ENCODE measurements around the gene TBC1D22A.

TBC1D22A gene

DNA sequence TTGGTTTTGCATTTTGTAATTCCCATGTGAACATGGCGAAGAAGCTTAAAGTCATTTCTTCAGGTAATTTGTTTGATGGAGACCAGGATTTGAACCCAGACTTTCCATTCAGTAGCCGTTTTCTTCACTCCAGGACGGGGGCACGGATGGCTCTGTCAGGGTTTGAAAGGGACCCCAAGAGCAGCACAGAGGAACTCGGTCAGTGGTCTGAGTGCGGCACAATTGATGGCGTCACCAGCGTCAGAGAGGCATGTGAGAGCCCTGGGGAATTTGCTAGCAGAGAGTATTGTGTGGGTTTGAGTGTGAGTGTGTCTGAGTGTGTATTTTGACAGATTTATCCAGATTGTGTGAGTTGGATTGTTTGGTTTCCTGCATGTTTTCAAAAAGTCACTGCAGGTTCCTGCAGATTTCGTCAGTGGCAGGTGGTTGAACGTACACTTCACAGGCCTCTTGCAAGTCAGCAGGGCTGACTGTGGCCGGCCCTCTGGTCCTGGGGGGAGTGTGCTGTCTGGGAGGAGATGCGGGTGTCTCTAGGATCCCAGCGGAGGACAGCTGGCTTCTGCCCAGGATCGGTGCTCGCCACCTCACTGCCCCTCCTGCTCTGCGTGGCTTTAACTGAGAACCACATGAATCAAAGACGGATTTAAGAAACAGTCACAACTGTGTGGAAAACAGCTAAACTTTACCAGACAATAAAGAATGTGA, 199.3 kb downstream of the TBC1D22A start:
- Histone ChIP-seq H3K36me3 (no peaks in the 10 kb centered on the region), H3K9me3 (ENCODE audit: severe bottlenecking) (no peaks in the 10 kb centered on the region), H3K4me3 (ENCODE audit: low read depth, low read length) (no peak overlapping the region), H3K27me3 (ENCODE audit: insufficient read depth, low read depth, severe bottlenecking) (no peaks in the 10 kb centered on the region), H3K27ac (no peak overlapping the region)
- TF ChIP-seq, protein P1, sequence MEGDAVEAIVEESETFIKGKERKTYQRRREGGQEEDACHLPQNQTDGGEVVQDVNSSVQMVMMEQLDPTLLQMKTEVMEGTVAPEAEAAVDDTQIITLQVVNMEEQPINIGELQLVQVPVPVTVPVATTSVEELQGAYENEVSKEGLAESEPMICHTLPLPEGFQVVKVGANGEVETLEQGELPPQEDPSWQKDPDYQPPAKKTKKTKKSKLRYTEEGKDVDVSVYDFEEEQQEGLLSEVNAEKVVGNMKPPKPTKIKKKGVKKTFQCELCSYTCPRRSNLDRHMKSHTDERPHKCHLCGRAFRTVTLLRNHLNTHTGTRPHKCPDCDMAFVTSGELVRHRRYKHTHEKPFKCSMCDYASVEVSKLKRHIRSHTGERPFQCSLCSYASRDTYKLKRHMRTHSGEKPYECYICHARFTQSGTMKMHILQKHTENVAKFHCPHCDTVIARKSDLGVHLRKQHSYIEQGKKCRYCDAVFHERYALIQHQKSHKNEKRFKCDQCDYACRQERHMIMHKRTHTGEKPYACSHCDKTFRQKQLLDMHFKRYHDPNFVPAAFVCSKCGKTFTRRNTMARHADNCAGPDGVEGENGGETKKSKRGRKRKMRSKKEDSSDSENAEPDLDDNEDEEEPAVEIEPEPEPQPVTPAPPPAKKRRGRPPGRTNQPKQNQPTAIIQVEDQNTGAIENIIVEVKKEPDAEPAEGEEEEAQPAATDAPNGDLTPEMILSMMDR (IDR thresholded peaks at IDR 0.05; ENCODE audit: low read depth, low read length) = no peak
- DNase-seq = no peak

DNA sequence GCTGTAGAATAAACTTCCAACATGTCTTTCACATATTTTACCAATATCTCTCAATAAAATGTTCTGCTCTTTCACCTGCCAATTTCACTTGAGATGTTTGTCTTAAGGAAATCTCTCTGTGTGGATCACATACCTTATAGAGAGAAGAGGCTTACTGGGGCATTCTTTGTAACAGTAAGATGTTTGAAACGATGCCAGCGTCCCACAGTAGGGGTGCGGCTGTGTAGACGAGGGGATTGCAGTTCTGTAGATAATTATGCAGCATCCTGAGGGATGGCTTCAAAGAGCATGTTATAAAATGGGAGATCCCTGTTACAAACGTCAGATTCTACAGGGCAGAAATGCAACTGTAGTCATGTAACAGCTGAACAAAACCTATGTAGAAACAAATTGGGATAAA, 200.0 kb downstream of the TBC1D22A start:
- Histone ChIP-seq H3K27me3 (ENCODE audit: insufficient read depth, low read depth, severe bottlenecking) (no peaks in the 10 kb centered on the region), H3K27ac (no peak overlapping the region), H3K36me3 (no peaks in the 10 kb centered on the region), H3K9me3 (ENCODE audit: severe bottlenecking) (no peaks in the 10 kb centered on the region), H3K4me3 (ENCODE audit: low read depth, low read length) (no peak overlapping the region)
- TF ChIP-seq, protein P1 (IDR thresholded peaks at IDR 0.05; ENCODE audit: low read depth, low read length) = no peak
- DNase-seq = no peak

DNA sequence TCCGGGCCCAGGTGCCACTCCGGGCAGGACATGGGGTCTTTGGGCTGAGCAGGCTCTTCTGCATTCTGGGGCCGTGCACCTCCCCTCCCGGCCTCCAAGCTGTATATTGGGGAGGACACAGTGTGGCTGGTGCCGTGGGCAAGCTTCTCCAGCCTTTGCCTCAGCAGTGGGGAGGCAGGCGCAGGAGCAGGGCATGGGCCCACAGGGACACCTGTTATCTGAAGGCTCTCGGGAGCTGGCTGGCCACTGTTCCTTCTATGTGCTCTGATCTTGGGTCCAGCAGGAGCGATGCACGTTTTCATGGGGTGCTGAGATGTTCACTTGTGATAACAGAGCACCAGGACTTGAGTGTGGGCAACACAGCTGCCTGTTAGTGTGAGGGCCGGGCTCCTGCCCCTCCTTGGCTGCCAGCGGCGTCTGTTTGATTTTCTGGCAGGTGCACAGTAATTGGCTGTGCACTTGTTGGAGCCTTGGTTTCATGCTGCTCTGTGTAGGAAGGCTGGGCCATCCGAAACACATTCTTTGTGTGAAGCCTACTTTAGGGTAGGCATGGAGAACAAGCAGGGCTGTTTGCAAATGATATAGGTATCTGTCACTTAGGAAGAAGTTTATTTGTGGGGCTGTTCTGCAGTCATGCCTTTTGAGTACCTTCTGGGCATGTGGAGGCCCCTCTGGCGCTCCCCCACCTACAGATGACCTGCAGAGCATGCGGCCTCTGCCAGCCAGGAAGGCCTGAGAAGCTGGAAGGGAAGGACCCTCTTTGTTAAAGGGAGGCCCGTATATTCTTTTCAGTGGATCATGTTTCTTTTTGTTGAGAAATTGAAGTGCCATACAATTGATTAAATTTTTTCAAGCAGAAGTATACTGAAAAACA, 201.5 kb downstream of the TBC1D22A start:
- Histone ChIP-seq H3K27me3 (ENCODE audit: insufficient read depth, low read depth, severe bottlenecking) (no peaks in the 10 kb centered on the region), H3K36me3 (no peaks in the 10 kb centered on the region), H3K27ac (no peak overlapping the region), H3K9me3 (ENCODE audit: severe bottlenecking) (no peaks in the 10 kb centered on the region), H3K4me3 (ENCODE audit: low read depth, low read length) (no peak overlapping the region)
- TF ChIP-seq, protein P1 (IDR thresholded peaks at IDR 0.05; ENCODE audit: low read depth, low read length) = no peak
- no peak for DNase-seq

DNA sequence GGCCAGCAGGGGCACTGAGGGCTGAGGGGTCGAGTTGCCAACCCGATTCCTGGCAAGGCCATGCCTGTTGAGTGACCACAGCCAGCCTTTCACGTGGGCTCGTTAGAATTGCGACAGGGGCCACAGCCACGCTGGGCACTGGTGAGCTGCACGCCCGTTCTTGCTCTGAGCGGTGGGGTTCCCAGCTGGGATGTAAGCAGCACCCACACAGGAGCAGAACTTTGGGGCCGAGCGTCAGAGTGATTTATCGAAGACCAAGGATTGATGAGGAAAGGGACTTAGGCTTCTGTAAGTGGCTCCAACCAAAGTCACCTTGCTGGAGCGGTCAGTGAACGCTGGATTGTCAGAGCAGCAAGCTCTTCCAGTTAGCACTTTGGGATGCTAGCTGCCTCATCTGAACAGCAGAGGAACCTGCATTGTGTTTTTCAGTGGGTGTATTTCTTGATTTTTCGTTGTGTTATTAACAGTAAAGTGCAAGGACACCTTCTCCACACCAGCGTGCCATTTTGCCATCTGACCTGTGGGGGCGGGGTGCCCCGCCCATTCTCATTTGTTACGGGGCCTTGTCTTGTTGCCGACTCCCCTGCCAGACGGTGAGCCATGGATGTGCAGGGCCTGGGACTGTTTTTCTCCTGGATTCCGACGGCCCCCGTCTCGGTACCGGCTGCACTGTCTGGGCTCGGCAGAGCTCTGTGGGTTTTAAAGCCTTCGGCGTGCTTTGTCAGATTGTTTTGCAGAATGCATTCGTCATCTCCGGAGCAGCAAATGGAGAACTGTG, 202.5 kb downstream of the TBC1D22A start:
- DNase-seq = no peak
- H3K9me3 ChIP-seq (ENCODE audit: severe bottlenecking) = no peaks in the 10 kb centered on the region
- no peaks in the 10 kb centered on the region for H3K36me3 ChIP-seq
- H3K27ac ChIP-seq = no peak overlapping the region
- TF ChIP-seq, protein P1 (IDR thresholded peaks at IDR 0.05; ENCODE audit: low read depth, low read length) = no peak
- no peaks in the 10 kb centered on the region for H3K27me3 ChIP-seq (ENCODE audit: insufficient read depth, low read depth, severe bottlenecking)
- no peak overlapping the region for H3K4me3 ChIP-seq (ENCODE audit: low read depth, low read length)

DNA sequence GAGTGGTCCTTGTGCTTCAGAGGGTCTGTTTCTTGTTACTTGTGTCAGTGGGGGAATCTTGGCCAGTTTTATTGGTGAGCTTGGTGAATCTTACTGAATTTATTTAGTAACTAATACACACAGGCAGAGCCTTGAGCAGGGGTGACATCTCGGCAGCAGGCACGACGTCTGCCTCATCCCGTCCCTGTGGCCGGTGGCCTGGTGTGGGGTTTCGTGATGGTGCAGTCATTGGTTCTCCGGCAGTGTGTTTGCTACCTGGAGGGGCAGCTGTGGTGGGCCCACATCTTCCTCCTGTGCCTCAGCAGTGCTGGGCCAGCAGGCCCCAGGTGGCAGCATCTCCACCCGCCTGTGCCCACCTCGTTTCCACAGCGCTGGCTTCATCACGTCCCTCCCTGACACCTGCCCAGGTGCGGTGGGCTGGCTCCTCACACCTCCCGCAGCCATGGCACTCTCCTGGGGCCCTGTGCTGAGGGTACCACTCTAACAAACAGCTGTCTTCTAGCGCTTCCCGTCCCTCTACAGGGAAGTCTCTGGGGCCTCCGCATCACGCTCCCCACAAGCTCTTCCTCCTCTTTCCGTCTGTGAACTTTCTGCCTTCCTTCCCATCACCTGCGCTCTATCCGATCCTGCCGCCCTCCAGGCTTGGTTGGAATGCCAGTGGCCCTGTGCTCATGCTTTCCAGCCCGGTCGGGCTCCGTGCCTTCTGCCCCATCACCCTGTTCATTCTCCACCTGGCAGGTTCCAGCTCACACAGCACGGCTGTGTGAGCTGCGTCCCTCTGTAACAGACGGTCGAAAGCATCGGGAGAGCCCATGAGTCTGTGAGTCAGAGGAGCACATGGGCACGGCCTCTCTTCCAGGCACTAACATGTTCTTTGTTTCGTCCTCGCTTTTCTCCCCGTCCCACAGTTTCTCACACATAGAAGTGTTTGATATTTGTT, 203.4 kb downstream of the TBC1D22A start:
- H3K4me3 ChIP-seq (ENCODE audit: low read depth, low read length) = no peak overlapping the region
- H3K36me3 ChIP-seq = no peaks in the 10 kb centered on the region
- TF ChIP-seq, protein P1 (IDR thresholded peaks at IDR 0.05; ENCODE audit: low read depth, low read length) = no peak
- no peaks in the 10 kb centered on the region for H3K27me3 ChIP-seq (ENCODE audit: insufficient read depth, low read depth, severe bottlenecking)
- H3K9me3 ChIP-seq (ENCODE audit: severe bottlenecking) = no peaks in the 10 kb centered on the region
- H3K27ac ChIP-seq = no peak overlapping the region
- DNase-seq = no peak
